ENCODE measurements around the gene VPS41.
"Not testable (repeated sequence)": the region's sequence is repeated elsewhere in the genome, so short reads cannot be mapped to it uniquely, and the experiment has no call there.

VPS41 gene

DNA sequence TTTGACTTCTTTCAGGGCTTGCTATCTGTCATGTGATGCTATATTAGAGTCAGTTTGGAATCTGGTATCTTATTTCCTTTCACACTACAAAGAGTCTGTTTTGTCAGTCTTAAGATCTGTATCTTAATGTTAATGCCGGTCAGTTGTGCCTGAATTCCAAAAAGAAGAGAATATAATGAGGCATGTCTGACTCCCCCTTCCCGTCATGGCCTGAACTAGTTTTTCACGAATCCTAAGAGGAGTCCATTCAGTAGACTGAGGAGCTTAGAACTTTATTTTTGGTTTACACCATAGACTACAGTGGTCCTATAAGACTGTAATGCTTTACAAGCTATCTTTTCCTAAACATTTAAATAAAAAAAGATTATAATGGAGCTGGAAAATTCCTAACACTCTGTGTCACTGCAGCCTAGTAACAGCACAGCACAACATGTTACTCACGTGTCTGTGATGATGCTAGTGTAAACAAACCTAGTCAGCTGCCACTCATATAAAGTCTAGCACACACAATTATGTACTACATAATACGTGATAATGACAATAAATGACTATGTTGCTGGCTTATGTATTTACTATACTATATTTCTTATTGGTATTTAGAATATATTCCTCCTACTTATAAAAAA lies 50.6 kb downstream of the VPS41 start:
- TF ChIP-seq, protein P1, sequence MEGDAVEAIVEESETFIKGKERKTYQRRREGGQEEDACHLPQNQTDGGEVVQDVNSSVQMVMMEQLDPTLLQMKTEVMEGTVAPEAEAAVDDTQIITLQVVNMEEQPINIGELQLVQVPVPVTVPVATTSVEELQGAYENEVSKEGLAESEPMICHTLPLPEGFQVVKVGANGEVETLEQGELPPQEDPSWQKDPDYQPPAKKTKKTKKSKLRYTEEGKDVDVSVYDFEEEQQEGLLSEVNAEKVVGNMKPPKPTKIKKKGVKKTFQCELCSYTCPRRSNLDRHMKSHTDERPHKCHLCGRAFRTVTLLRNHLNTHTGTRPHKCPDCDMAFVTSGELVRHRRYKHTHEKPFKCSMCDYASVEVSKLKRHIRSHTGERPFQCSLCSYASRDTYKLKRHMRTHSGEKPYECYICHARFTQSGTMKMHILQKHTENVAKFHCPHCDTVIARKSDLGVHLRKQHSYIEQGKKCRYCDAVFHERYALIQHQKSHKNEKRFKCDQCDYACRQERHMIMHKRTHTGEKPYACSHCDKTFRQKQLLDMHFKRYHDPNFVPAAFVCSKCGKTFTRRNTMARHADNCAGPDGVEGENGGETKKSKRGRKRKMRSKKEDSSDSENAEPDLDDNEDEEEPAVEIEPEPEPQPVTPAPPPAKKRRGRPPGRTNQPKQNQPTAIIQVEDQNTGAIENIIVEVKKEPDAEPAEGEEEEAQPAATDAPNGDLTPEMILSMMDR (IDR thresholded peaks at IDR 0.05): no peak
- Histone ChIP-seq H3K4me3 (no peak overlapping the region), H3K27ac (no peak overlapping the region)
- no peak for DNase-seq (ENCODE audit: low spot score)

DNA sequence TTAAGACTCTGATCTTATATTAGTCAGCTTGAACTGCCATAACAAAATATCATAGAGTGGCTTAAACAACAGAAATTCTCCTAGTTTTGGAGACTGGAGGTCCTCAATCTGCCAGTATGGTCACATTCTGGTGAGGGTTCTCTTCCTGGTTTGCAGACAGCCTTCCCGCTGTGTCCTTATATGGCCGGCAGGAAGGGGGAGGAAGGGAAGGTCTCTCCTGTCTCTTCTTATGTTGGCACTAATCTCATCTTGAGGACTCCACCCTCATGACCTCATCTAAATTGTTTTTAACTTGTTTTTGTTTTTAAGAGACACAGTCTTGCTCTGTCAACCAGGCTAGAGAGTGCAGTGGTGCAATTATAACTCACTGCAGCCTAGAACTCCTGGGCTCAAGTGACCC lies 53.1 kb downstream of the VPS41 start:
- Histone ChIP-seq H3K4me3 (no peak overlapping the region), H3K27ac (no peak overlapping the region)
- TF ChIP-seq, protein P1 (IDR thresholded peaks at IDR 0.05): no peak
- DNase-seq (ENCODE audit: low spot score): no peak

DNA sequence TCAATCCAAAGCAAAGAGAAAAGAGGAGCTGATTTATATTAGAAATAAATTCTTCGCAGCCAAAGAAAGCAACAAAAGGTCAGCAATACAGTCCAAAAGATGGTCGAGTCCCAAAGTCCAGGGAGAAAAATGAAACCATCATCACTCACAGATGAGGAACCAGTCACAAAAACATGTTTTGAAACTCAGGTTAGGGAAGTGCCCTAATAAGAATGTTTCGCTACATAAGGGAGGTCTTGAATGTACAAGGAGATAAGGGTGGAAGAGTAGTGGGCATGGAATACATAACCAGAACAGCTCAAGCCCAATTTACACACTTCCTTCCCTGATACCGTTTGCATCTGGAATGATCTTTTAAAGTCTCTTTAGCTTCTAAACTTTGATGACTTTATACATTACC lies 53.6 kb downstream of the VPS41 start:
- TF ChIP-seq, protein P1 (IDR thresholded peaks at IDR 0.05): no peak
- H3K4me3 ChIP-seq: no peak overlapping the region
- no peak for DNase-seq (ENCODE audit: low spot score)
- H3K27ac ChIP-seq: no peak overlapping the region

DNA sequence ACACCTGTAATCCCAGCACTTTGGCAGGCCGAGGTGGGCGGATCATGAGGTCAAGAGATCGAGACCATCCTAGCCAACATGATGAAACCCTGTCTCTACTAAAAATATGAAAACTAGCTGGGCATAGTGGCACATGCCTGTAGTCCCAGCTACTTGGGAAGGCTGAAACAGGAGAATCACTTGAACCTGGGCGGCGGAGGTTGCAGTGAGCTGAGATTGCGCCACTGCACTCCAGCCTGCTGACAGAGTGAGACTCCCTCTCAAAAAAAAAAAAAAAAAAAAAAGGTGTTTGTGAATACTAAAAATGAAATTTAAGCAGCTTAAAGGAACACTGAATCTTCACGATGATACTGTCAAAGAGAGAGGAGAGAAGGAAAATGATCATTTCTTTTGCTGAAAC lies 54.0 kb downstream of the VPS41 start:
- DNase-seq (ENCODE audit: low spot score); H3K4me3 ChIP-seq; H3K27ac ChIP-seq: not testable (repeated sequence)

DNA sequence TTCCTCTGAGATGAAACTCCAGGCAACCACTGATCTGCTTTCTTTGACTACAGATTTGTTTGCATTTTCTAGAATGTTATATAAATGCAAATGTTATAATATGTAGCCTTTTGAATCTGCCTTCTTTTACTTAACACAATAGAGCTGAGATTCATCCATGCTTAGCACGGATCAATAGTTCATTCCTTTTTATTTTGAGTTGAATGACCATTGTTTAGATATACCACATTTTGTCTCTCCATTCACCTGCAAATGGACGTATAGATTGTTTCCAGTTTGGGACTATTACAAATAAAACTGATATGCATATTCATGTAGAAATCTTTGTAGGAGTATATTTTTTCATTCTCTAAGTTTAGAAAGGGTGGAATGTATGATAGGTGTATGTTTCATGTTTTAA lies 57.7 kb downstream of the VPS41 start:
- no peak for DNase-seq (ENCODE audit: low spot score)
- H3K27ac ChIP-seq: no peak overlapping the region
- TF ChIP-seq, protein P1 (IDR thresholded peaks at IDR 0.05): no peak
- no peak overlapping the region for H3K4me3 ChIP-seq

DNA sequence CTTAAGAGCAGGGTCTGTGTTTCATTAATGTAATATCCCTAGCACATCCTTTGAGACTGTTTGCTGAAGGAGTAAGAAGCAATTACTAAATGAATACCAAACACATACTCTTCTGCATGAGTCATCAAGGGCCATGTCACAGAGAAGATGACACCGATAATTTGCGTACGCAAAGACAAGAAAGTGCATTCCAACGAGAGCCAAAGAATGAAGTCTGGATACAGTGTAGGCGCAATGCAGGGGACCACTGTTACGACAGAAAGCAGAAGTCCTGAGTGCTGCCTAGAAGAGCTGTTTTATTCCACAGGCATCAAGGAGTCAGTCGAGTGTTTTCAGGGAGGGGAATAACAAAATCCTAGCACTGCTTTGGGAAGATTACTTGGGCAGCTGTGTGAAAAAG lies 62.7 kb downstream of the VPS41 start:
- no peak overlapping the region for H3K4me3 ChIP-seq
- TF ChIP-seq, protein P1 (IDR thresholded peaks at IDR 0.05): no peak
- DNase-seq (ENCODE audit: low spot score): no peak
- H3K27ac ChIP-seq: no peak overlapping the region

DNA sequence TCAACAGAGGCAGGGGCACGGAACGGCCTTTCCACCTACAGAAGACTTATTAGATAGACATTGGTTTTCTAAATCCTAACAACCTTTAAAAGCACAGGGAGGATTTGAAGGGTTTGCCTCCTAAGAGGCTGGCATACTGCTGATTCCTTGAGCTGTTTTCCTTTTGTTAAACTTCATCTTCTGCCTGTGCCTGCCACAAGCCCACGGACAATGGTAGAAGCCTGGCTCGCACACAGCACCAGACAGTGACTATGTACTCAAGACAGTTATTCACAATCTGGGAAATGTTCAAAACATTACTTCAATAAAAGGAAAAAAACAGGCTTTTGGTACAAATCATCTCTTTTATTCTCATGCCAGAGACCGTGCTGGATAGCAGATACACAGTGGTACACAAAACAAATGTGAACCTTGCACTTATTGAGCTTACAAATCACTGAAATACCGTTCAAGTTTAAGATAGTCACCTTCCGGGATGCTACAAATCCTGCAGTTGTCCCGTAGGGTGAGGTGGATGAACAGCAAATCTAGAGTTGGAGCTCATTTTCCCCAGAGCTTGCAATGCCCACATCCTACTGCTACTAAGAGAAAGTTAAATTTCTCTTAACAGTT lies 63.9 kb downstream of the VPS41 start:
- H3K27ac ChIP-seq: no peak overlapping the region
- DNase-seq (ENCODE audit: low spot score): no peak
- TF ChIP-seq, protein P1 (IDR thresholded peaks at IDR 0.05): no peak
- H3K4me3 ChIP-seq: no peak overlapping the region

All from coronary artery (tissue), 2 donors.